Neural cell (in vitro differentiated cells): ENCODE measurements around the gene CRYBA1.

Experiments used
- REST ChIP-seq: IDR thresholded peaks from 2 replicates; pipeline ENCODE4 v1.6.1; 2012; ENCODE audit warnings: borderline replicate concordance
- TF ChIP-seq, protein P1 (sequence below): fragments of 450-650 bp; IDR thresholded peaks from 2 replicates; pipeline ENCODE4 v1.5.1; 2014; ENCODE audit warnings: antibody characterized with exemption, mild to moderate bottlenecking, moderate library complexity; ENCODE audit not compliant: poor library complexity, severe bottlenecking

DNA sequence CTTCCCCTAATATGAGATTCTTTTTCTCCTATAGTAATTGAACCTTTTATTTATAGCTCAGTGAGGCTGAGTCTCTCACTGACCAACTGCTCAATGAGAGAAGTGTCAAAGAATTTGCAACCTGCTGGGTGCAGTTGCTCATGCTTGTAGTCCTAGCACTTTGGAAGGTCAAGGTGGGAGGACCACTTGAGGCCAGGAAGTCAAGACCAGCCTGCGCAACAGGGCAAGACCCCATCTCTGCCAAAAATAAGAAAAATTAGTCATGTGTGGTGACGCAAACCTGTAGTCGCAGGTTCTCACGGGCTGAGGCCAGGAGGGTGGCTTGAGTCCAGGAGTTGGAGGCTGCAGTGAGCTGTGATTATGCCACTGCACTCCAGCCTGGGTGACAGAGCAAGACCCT lies 30.9 kb upstream of the CRYBA1 start:
- TF ChIP-seq, protein P1, sequence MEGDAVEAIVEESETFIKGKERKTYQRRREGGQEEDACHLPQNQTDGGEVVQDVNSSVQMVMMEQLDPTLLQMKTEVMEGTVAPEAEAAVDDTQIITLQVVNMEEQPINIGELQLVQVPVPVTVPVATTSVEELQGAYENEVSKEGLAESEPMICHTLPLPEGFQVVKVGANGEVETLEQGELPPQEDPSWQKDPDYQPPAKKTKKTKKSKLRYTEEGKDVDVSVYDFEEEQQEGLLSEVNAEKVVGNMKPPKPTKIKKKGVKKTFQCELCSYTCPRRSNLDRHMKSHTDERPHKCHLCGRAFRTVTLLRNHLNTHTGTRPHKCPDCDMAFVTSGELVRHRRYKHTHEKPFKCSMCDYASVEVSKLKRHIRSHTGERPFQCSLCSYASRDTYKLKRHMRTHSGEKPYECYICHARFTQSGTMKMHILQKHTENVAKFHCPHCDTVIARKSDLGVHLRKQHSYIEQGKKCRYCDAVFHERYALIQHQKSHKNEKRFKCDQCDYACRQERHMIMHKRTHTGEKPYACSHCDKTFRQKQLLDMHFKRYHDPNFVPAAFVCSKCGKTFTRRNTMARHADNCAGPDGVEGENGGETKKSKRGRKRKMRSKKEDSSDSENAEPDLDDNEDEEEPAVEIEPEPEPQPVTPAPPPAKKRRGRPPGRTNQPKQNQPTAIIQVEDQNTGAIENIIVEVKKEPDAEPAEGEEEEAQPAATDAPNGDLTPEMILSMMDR, result no peak
- no peak for TF ChIP-seq REST
